ENCODE measurements around the gene C11orf71. TPM values are rescaled to one million over a fixed set of nuclear protein-coding genes. Genes with fewer than 3 reads are reported as not detected.
A peak's percentile ranks its signal among the peaks of the same experiment; 100 is the strongest.

Gene C11orf71, protein sequence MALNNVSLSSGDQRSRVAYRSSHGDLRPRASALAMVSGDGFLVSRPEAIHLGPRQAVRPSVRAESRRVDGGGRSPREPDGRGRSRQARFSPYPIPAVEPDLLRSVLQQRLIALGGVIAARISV
- 1 to 10 TPM; 2.4 to 4.1 TPM for total RNA-seq
- long read RNA-seq, donor 1, partial matches to known transcripts = 0 of 2 reads
- long read RNA-seq, donor 1, other reads (novel, unspliced or antisense) = 0 of 2 reads
- long read RNA-seq, donor 2, transcript C11orf71-202 (1 exons, 1,980 nt) = major isoform, 8 of 8 reads
- long read RNA-seq, donor 2, partial matches to known transcripts = 0 of 8 reads
- long read RNA-seq, donor 2, other reads (novel, unspliced or antisense) = 0 of 8 reads

- peak; percentile 100 for DNase-seq (ENCODE audit: low spot score)
- intact Hi-C loops (cut with DNase I) = no loop called here
Measured at GRCh38 chr11:114400216-114400914, at the start of gene C11orf71, which contains the start of gene RBM7. Gene C11orf71, minus strand, starts transcription at chr11:114400511. Its CDS starts 180 bp downstream, at chr11:114400331. Gene RBM7, plus strand, starts transcription at chr11:114400666. Its CDS starts 6 bp downstream, at chr11:114400672.

GRCh38 chr11:114449845-114450244 lies 49.5 kb upstream of the C11orf71 start:
- no peak for DNase-seq (ENCODE audit: low spot score)
- intact Hi-C loops (cut with DNase I) = no loop called here

- intact Hi-C loops (cut with DNase I) = no loop called here
- no peak for DNase-seq (ENCODE audit: low spot score)
Measured at GRCh38 chr11:114448749-114449482, 48.6 kb upstream of the C11orf71 start.

- intact Hi-C loops (cut with DNase I) = no loop called here
Measured at GRCh38 chr11:114447892-114448291, 47.6 kb upstream of the C11orf71 start.

DNA sequence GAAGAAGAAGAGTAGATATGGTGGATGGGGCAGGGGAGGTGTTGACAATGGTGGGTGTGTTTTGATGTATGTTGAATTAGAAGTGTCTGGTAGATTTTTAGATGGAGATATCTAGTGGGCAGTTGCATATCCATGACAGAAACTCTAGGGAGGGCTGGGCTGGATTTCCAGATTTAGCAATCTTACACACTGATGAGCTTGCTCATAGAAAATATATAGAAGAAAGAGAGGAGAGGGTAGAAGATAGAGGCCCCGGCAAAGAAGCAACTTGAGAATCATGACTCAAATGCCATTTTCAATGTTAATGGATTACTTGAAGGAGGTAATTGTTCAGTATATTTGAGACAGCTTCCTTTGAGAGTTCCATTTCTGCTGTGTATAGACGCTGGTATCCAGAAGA lies 47.1 kb upstream of the C11orf71 start:
- DNase-seq (ENCODE audit: low spot score) = no peak
- intact Hi-C loops (cut with DNase I) = no loop called here

More at GRCh38 chr11:114447892-114448291, 47.6 kb upstream of the C11orf71 start:
- no peak for DNase-seq (ENCODE audit: low spot score)

- DNase-seq (ENCODE audit: low spot score) = no peak
- intact Hi-C loops (cut with DNase I) = no loop called here
Measured at GRCh38 chr11:114442536-114442935, 42.2 kb upstream of the C11orf71 start.

DNA sequence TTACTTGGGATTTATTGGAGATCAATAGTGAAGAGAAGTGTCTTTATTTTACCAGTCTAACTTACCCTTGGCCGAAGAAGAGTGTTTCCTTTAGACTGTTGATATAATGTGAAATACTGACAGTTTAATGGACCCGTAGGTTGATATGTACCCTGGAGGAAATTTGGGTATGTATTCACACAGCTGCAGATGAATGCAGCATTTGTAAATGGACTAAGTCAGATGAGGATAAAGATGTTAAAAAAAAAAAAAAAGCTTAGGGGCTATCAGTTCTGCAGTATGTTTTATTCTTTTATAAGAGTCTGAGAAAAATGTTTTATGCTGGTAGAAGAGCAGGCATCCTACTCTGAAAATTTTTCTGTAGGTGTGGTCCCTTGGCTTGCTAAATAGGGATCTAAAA lies 41.6 kb upstream of the C11orf71 start:
- intact Hi-C loops (cut with DNase I) = no loop called here
- no peak for DNase-seq (ENCODE audit: low spot score)

DNA sequence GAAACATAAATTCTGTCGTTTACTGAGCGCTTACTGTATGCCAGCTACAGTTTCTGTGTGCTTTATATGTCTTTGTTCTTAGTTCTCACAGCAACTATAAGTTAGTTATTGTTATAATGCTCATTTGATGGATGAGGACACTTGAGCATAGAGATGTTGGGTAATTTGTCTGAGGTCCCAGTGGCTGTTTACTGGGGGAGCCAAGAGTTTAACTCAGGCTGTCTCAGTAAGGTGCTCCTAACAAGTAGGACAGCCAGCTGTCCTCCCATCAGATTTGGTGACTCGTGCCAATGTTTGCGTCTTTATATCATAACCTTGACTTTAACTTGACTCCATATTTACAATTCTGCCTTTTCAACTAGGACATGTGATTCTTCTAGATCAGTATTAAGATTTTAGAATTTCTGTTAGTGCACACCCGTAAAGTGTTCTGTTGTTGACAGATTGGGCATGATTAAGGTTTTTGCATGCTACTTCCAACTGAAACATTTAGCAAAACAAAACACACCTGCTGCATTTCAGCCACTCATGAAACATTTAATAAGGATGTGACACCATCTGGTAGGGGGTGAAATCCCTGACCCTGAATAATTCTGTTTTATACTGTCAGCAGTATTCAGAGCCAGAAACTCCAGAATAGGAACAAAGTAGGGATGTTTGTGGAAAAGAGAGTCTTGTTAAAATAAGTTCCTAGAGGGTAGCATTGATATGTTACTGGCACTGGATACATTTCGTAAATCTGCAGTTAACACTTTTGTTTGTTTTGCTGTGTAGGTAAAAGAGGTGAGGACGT lies 40.9 kb upstream of the C11orf71 start:
- no peak for DNase-seq (ENCODE audit: low spot score)
- intact Hi-C loops (cut with DNase I) = no loop called here

GRCh38 chr11:114440121-114440860 lies 40.0 kb upstream of the C11orf71 start:
- no peak for DNase-seq (ENCODE audit: low spot score)

DNA sequence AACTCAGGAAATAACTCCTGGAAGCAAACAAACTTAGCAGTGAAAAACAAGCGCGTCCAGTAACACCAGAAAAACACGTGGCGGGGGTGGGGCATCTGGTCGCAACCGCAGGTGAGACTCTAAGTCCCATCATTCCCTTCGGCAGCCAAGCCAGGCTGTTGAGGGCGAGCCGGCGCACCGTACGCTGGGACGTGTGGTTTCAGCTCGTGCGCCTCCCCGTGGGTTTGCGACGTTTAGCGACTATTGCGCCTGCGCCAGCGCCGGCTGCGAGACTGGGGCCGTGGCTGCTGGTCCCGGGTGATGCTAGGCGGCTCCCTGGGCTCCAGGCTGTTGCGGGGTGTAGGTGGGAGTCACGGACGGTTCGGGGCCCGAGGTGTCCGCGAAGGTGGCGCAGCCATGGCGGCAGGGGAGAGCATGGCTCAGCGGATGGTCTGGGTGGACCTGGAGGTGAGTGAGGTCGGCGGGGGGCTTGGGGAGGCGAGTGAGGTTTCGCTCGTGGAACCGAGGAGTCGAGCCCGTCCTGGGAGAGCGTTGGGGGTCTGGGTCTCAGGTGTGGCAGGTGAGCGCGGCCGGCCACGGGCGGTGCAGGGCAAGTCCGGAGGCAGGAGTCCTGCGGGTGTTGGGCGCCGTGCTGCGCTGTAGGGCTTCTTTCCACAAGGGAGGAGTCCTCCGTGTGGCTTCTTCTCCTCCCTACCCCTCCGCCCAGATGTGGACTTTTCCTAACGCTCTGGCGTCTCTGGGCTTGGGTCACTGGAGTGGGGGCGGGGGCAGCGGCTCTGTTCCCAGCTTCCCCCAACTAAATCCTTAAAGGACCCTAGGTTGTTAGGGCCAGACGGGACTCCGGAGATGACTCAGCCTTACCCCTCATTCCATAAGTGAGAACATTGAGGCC lies 39.2 kb upstream of the C11orf71 start, which contains the start of gene REXO2:
REXO2 (plus strand) TSS at position 239 of the 892 bp plus-strand sequence; CDS start at position 301, 62 bp downstream.
- intact Hi-C loops (cut with DNase I) = no loop called here
- peak; percentile 99 for DNase-seq (ENCODE audit: low spot score)

More at GRCh38 chr11:114440121-114440860, 40.0 kb upstream of the C11orf71 start:
- intact Hi-C loops (cut with DNase I) = no loop called here

GRCh38 chr11:114438303-114438702 lies 38.0 kb upstream of the C11orf71 start:
- intact Hi-C loops (cut with DNase I) = no loop called here
- no peak for DNase-seq (ENCODE audit: low spot score)

- intact Hi-C loops (cut with DNase I) = no loop called here
- DNase-seq (ENCODE audit: low spot score) = no peak
Measured at GRCh38 chr11:114433376-114433775, 33.1 kb upstream of the C11orf71 start.

DNA sequence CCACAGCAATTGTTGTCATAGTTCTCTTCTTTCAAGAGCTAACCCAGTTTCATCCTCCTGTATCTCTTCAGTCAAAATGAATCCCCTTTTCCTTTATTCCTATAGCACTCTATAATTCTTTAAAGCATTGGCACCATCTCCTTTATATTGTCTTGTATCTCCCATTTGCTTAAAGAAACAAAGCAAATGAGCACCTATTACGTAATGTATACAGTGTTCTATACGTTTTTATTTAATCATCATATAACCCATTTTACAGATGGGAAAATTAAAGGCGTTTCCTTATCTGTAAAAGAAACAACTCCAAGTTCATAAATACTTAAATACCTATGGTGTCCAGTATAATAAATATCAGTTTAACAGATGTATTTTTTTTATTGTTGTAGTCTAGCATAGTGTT lies 32.6 kb upstream of the C11orf71 start:
- DNase-seq (ENCODE audit: low spot score) = no peak
- intact Hi-C loops (cut with DNase I) = no loop called here

- intact Hi-C loops (cut with DNase I) = no loop called here
- DNase-seq (ENCODE audit: low spot score) = no peak
Measured at GRCh38 chr11:114430290-114430689, 30.0 kb upstream of the C11orf71 start.

GRCh38 chr11:114426280-114426679 lies 26.0 kb upstream of the C11orf71 start:
- no peak for DNase-seq (ENCODE audit: low spot score)
- intact Hi-C loops (cut with DNase I) = no loop called here

GRCh38 chr11:114416441-114416961 lies 16.2 kb upstream of the C11orf71 start:
- intact Hi-C loops (cut with DNase I) = no loop called here
- DNase-seq (ENCODE audit: low spot score) = no peak

DNA sequence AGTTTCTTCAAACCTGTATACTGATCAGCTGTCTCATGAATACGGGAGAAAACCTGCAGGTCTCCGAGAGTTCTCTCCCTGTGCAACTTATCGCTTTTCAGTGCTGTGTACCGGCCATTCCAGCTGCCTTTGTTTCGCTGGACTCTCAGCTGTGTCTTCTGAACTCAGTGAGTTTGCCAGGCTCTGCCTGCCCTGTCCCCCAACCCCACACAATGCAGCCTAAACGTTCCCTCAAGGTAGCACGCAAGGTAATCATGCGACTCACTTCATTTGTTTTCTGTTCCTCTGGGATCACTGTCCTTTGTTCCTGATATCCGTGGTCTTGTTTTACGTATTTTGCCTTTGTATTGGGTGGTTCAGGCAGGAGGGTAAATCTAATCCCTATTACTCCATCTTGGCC lies 13.6 kb upstream of the C11orf71 start:
- no peak for DNase-seq (ENCODE audit: low spot score)
- intact Hi-C loops (cut with DNase I) = no loop called here

Measured in posterior vena cava (tissue), 2 donors.